Stimulated activated CD4-positive, alpha-beta T cell treated with anti-CD3 and anti-CD28 coated beads, TNF-alpha, amount 100 ng/mL, for 4 hours (primary cell): ENCODE results near the gene SS18.

Experiments
- DNase-seq, 3 experiments: peaks; one replicate each; pipeline ENCODE4 v3.0.0-alpha.2; 2020; ENCODE audit warnings: low read depth in 3 of 3

The SS18 gene

GRCh38 chr18:26002375-26002910 is 88.0 kb downstream of the SS18 start:
- no peak for DNase-seq

- no peak for DNase-seq
Measured at GRCh38 chr18:25998461-25998860, 92.0 kb downstream of the SS18 start.

GRCh38 chr18:25992566-25992965 is 97.8 kb downstream of the SS18 start:
- DNase-seq = no peak

- DNase-seq = no peak
Measured at GRCh38 chr18:25990473-25990872, 99.9 kb downstream of the SS18 start.

- DNase-seq = no peak
Measured at GRCh38 chr18:25985707-25986394, 104.6 kb downstream of the SS18 start.

GRCh38 chr18:25983730-25984129 is 106.7 kb downstream of the SS18 start:
- no peak for DNase-seq

- no peak for DNase-seq
Measured at GRCh38 chr18:25982961-25983360, 107.5 kb downstream of the SS18 start.

GRCh38 chr18:25982153-25982552 is 108.3 kb downstream of the SS18 start:
- DNase-seq = no peak

- DNase-seq = no peak
Measured at GRCh38 chr18:25979369-25980040, 110.9 kb downstream of the SS18 start.

- no peak for DNase-seq
Measured at GRCh38 chr18:25976554-25976953, 113.9 kb downstream of the SS18 start.

GRCh38 chr18:25974630-25975077 is 115.8 kb downstream of the SS18 start:
- DNase-seq = no peak
